ENCODE data around the gene SENP6. TPM values are rescaled to one million over a fixed set of nuclear protein-coding genes. Genes with fewer than 3 reads are reported as not detected.

Gene SENP6
- total RNA-seq, 1 experiment from 2014 or later, result 116 TPM

DNA sequence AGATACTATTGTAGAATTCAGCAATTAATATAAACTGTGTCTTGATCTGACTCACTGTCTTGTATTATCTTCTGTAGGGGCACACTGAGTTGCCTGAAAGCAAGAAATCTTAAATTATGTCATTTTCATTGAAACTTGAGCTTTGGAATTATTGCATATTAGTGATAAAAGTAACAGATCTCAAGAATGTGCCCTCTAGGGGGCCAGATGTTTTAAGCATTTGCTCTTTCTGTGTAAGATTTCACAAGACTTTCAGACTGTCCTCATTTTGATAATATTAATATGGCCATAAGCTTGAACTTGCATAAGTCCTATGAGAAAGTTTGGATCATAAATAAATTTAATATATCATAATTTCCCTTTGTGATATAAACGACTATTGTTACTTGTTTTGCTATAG lies 91.9 kb downstream of the SENP6 start:
- Mint-ChIP-seq H3K27me3 (ENCODE audit: low read depth) (no peaks in the 10 kb centered on the region), H3K4me3 (no peak overlapping the region), H3K36me3 (ENCODE audit: insufficient read depth in 1 of 3, low read depth in 3 of 3) (peaks cover 19 to 59% (median 52%) of the 10 kb centered on the region in 3 experiments; a peak in 6 of 7 replicates), H3K27ac (no peak overlapping the region; a peak in 1 of 7 replicates), H3K9me3 (no peaks in the 10 kb centered on the region), H3K4me1 (no peaks in the 10 kb centered on the region)
- no peak overlapping the region for H2AK5ac ChIP-seq (ENCODE audit: insufficient read length, low read length)
- DNase-seq, result no peak
- no peak overlapping the region for H3K14ac ChIP-seq (ENCODE audit: insufficient read depth, low read length)
- no peak overlapping the region for H3K18ac ChIP-seq (ENCODE audit: insufficient read length, low read depth, low read length)
- no peaks in the 10 kb centered on the region for H4K20me1 ChIP-seq (ENCODE audit: control insufficient read depth, insufficient read depth, insufficient read length)
- no peak overlapping the region for H3K23ac ChIP-seq (ENCODE audit: insufficient read length, low read depth, low read length)
- H4K8ac ChIP-seq (replicated peaks; ENCODE audit: insufficient read length, low read depth, low read length), result no peak overlapping the region
- no peak overlapping the region for H3K4me2 ChIP-seq (ENCODE audit: insufficient read depth, insufficient read length, low read length)
- H2BK20ac ChIP-seq (ENCODE audit: low read depth, low read length, poor library complexity, severe bottlenecking), result no peak overlapping the region
- no peaks in the 10 kb centered on the region for H3K23me2 ChIP-seq (ENCODE audit: insufficient read length, low read depth, low read length, poor library complexity, severe bottlenecking)
- no peak overlapping the region for H4K91ac ChIP-seq (ENCODE audit: insufficient read length, low read depth, low read length)
- no peak overlapping the region for H3K9ac ChIP-seq (ENCODE audit: extremely low read depth, insufficient read length, low read length)
- no peak overlapping the region for H2BK12ac ChIP-seq (ENCODE audit: insufficient read length, low read depth, low read length)
- no CpG with 5 or more reads among the region's 1 CpG for WGBS (ENCODE audit: extremely low coverage, insufficient read length, low lambda C conversion rate)
- no peaks in the 10 kb centered on the region for H3K79me1 ChIP-seq (ENCODE audit: insufficient read depth, low read depth, low read length, poor library complexity, severe bottlenecking)
- no peaks in the 10 kb centered on the region for H3K27me3 ChIP-seq (ENCODE audit: insufficient read depth, low read length)
- no peak overlapping the region for H3K27ac ChIP-seq (ENCODE audit: insufficient read length, low read depth, low read length)
- H3T11ph ChIP-seq (ENCODE audit: low read length), result no peak overlapping the region
- no peaks in the 10 kb centered on the region for H3K9me3 ChIP-seq (ENCODE audit: control insufficient read depth, low read depth, low read length)
- no peak overlapping the region for H3K56ac ChIP-seq (ENCODE audit: insufficient read length, low read depth, low read length)
- TF ChIP-seq, protein P1, sequence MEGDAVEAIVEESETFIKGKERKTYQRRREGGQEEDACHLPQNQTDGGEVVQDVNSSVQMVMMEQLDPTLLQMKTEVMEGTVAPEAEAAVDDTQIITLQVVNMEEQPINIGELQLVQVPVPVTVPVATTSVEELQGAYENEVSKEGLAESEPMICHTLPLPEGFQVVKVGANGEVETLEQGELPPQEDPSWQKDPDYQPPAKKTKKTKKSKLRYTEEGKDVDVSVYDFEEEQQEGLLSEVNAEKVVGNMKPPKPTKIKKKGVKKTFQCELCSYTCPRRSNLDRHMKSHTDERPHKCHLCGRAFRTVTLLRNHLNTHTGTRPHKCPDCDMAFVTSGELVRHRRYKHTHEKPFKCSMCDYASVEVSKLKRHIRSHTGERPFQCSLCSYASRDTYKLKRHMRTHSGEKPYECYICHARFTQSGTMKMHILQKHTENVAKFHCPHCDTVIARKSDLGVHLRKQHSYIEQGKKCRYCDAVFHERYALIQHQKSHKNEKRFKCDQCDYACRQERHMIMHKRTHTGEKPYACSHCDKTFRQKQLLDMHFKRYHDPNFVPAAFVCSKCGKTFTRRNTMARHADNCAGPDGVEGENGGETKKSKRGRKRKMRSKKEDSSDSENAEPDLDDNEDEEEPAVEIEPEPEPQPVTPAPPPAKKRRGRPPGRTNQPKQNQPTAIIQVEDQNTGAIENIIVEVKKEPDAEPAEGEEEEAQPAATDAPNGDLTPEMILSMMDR (conservative IDR thresholded peaks at IDR 0.05), result peak; percentile 23; the same call in 1 of the 3 replicates
- H3K4me1 ChIP-seq (ENCODE audit: insufficient read depth, low read length), result no peaks in the 10 kb centered on the region
- H3K4ac ChIP-seq (ENCODE audit: low read depth, low read length), result no peak overlapping the region
- H2BK5ac ChIP-seq (ENCODE audit: insufficient read length, low read length), result no peak overlapping the region
- H2BK15ac ChIP-seq (ENCODE audit: low read depth, low read length), result no peak overlapping the region
- no peak overlapping the region for H2AFZ ChIP-seq (ENCODE audit: low read length)
- no peak overlapping the region for H4K5ac ChIP-seq (ENCODE audit: insufficient read length, low read depth, low read length)
- H2BK120ac ChIP-seq (ENCODE audit: low read depth, low read length, poor library complexity, severe bottlenecking), result no peak overlapping the region
- H3K79me2 ChIP-seq (ENCODE audit: insufficient read depth, low read length), result no peaks in the 10 kb centered on the region

Data from H9 (cell line).